ENCODE data around the gene NAV2. TPM values are rescaled to one million over a fixed set of nuclear protein-coding genes. Genes with fewer than 3 reads are reported as not detected.

NAV2 gene
- total RNA-seq, result 50.8 TPM
- long read RNA-seq, partial matches to known transcripts, result 21 of 104 reads
- long read RNA-seq, other reads (novel, unspliced or antisense), result 81 of 104 reads

GRCh38 chr11:19712281-19713195, at the start of gene NAV2:
Gene NAV2, plus strand, starts transcription at chr11:19712837. Its CDS starts 859 bp downstream, at chr11:19713696.
- intact Hi-C loops (cut with DNase I), result loop anchor here (2.0 kb wide), 2 partner anchors 32 to 136 kb away; no protein-coding TSS in a partner anchor
- peak; percentile 95 for DNase-seq (ENCODE audit: low spot score)

DNA sequence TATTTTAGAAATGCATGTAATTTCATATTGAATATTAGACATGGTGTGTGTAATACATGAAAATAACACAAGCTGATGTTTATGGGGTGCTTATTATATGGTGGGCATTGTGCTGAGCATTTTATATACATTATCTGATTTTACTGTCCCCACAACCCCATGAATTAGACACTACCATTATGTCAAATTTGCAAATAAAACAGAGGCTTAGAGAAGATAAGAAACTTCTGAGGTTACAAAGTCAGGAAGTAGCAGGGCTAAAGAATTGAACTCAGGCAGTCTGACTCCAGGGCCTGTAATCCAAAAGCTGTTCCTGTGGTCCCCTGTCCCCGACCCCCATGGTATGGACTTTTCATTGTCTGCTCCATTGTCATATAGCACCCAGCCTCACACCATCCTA, 49.4 kb upstream of the NAV2 start:
- DNase-seq (ENCODE audit: low spot score), result no peak
- intact Hi-C loops (cut with DNase I), result no loop called here

DNA sequence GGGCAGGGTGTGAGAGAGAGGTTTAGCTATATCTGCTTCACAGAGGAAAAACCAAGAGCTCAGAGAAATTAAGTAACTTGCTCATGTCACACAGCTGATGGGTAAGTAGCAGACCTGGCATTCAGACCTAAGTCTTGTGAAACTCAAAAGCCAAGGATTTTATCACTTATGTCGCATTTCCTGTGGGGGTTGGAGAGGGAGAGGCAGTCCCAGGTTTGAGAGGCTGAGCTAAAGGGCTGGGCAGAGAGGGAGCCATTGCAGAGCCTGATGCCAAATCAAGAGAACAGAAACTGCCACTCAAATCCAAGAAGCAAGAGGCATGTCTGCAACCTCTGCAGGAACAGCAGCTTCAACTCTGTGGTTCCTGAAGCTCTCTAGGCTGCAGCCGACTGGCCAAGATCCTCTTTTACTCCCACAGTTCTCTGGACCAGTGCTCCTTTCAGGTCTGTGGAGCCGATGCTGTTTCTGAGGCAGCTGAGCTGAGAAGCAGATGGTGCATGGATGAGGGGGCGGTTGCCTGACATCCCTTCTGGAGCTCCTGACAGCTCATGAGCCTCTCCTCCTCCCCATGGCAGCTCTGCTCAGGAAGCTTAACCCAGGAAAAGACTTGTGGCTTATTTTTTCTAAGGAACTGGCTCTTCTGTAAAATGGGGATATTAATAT, 47.6 kb upstream of the NAV2 start:
- intact Hi-C loops (cut with DNase I), result no loop called here
- DNase-seq (ENCODE audit: low spot score), result no peak

DNA sequence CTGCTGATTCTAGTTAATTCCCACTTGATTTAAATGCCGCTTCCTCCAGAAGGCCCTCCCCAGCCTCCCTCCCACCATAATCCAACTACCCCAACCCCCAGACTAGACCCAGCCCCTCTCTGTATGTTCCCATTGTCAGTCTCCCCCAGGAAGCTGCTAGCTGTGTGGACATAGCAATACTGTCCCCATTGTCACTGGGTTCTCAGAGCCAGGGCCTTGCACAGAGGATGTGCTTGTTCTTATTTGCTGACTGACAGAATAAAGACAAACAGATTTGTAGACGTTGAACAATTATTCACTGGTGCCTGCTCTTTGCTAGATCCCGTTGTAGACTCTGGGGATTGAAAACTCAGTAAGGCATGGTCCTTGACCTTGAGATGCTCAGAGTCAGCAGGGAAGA, 45.7 kb upstream of the NAV2 start:
- intact Hi-C loops (cut with DNase I), result no loop called here
- DNase-seq (ENCODE audit: low spot score), result no peak

GRCh38 chr11:19669511-19669910, 43.1 kb upstream of the NAV2 start:
- intact Hi-C loops (cut with DNase I), result no loop called here
- no peak for DNase-seq (ENCODE audit: low spot score)

- intact Hi-C loops (cut with DNase I), result no loop called here
- no peak for DNase-seq (ENCODE audit: low spot score)
These were observed 42.4 kb upstream of the NAV2 start for GRCh38 chr11:19670030-19670791.

DNA sequence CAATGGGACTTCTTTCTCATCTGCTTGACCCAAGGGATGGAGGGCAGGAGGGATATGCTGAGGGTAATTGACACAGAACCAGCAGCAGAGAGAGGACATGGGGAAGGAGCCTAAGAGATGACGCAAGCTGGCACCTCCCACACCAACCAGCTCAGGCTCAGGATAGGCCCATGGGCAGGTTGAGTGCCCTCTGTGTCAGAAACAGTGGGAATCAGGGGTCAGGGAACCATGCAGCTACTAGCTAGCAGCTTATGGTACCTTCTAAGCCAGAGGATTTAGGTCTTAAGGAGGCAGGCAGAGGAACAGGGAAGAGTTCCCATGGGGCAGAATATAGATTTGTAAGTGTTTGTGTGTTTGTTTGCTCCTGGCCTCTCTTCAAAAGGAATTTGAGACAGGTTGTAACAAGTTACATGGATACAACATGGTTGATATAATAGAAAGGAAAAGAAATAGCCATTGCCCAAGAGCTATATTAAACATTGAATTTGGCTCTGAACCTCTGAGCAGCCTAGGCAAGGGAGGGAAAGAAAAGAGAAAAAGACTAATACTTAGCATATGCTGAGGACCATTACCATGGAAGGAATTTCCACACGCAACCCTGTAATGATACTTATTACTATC, 39.9 kb upstream of the NAV2 start:
- intact Hi-C loops (cut with DNase I), result no loop called here
- no peak for DNase-seq (ENCODE audit: low spot score)

GRCh38 chr11:19673924-19674729, 38.5 kb upstream of the NAV2 start:
- DNase-seq (ENCODE audit: low spot score), result peak; percentile 86
- intact Hi-C loops (cut with DNase I), result no loop called here

DNA sequence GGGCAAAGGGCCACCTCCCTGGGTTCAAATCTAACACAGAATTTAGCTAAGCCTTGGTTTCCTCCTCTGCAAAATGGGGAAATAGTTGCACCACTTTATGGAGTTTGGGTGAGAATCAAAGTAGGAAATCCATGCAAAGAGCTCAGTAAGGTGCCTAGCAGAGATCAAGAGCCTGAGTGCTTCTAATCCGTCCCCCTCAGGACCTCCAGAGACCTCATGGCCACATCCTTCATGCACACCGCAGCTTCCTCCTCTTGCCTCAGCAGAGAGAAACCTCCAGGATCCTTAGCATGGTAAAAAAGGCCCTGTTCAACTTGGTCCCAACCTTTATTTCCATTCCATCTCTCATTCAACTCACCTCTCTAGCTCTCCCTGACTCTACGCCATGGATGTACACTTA, 37.8 kb upstream of the NAV2 start:
- intact Hi-C loops (cut with DNase I), result loop anchor here (5.0 kb wide), 1 partner anchor 98 kb away; no protein-coding TSS in a partner anchor
- DNase-seq (ENCODE audit: low spot score), result no peak

- intact Hi-C loops (cut with DNase I), result loop anchor here (5.0 kb wide), 1 partner anchor 98 kb away; no protein-coding TSS in a partner anchor
- no peak for DNase-seq (ENCODE audit: low spot score)
These were observed 37.2 kb upstream of the NAV2 start for GRCh38 chr11:19675397-19675796.

GRCh38 chr11:19676475-19677380, 35.9 kb upstream of the NAV2 start:
- DNase-seq (ENCODE audit: low spot score), result no peak
- intact Hi-C loops (cut with DNase I), result loop anchor here (5.0 kb wide), 1 partner anchor 99 kb away; no protein-coding TSS in a partner anchor

- DNase-seq (ENCODE audit: low spot score), result no peak
- intact Hi-C loops (cut with DNase I), result loop anchor here (5.0 kb wide), 1 partner anchor 100 kb away; no protein-coding TSS in a partner anchor
These were observed 35.1 kb upstream of the NAV2 start for GRCh38 chr11:19677381-19678080.

- intact Hi-C loops (cut with DNase I), result loop anchor here (2.0 to 5.0 kb wide), 3 partner anchors 17 to 103 kb away; partner anchors contain the start of gene NAV2
These were observed 32.4 kb upstream of the NAV2 start for GRCh38 chr11:19679952-19680828.

GRCh38 chr11:19680829-19681368, 31.7 kb upstream of the NAV2 start:
- no peak for DNase-seq (ENCODE audit: low spot score)
- intact Hi-C loops (cut with DNase I), result loop anchor here (2.0 kb wide), 2 partner anchors 16 to 32 kb away; partner anchors contain the start of gene NAV2

More at GRCh38 chr11:19679952-19680828, 32.4 kb upstream of the NAV2 start:
- DNase-seq (ENCODE audit: low spot score), result peak; percentile 92

GRCh38 chr11:19683141-19683805, 29.4 kb upstream of the NAV2 start:
- intact Hi-C loops (cut with DNase I), result no loop called here
- DNase-seq (ENCODE audit: low spot score), result no peak

All from cardiac septum (tissue), 1 donor.